Liver (tissue), 3 donors: ENCODE measurements around the gene TEX14.
A peak's percentile ranks its signal among the peaks of the same experiment; 100 is the strongest.

Source experiments
- YY1 ChIP-seq: IDR thresholded peaks from 2 replicates; pipeline ENCODE4 v1.6.1; 2016; ENCODE audit warnings: antibody characterized with exemption, mild to moderate bottlenecking
- TF ChIP-seq, protein P1 (sequence below): fragments of 150-350 bp; IDR thresholded peaks from 2 replicates; pipeline ENCODE4 v1.5.1; 2017; ENCODE audit warnings: improper control_type of control experiment, low read depth, low read length; ENCODE audit not compliant: missing input control
- TF ChIP-seq, protein P2 (sequence below): IDR thresholded peaks from 2 replicates; pipeline ENCODE4 v1.6.1; 2016; ENCODE audit warnings: antibody characterized with exemption
- donor health status: healthy.
- donor health status: healthy.

- TF ChIP-seq, protein P1, sequence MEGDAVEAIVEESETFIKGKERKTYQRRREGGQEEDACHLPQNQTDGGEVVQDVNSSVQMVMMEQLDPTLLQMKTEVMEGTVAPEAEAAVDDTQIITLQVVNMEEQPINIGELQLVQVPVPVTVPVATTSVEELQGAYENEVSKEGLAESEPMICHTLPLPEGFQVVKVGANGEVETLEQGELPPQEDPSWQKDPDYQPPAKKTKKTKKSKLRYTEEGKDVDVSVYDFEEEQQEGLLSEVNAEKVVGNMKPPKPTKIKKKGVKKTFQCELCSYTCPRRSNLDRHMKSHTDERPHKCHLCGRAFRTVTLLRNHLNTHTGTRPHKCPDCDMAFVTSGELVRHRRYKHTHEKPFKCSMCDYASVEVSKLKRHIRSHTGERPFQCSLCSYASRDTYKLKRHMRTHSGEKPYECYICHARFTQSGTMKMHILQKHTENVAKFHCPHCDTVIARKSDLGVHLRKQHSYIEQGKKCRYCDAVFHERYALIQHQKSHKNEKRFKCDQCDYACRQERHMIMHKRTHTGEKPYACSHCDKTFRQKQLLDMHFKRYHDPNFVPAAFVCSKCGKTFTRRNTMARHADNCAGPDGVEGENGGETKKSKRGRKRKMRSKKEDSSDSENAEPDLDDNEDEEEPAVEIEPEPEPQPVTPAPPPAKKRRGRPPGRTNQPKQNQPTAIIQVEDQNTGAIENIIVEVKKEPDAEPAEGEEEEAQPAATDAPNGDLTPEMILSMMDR: no peak
- peak; percentile 51 for TF ChIP-seq YY1
- TF ChIP-seq, protein P2, sequence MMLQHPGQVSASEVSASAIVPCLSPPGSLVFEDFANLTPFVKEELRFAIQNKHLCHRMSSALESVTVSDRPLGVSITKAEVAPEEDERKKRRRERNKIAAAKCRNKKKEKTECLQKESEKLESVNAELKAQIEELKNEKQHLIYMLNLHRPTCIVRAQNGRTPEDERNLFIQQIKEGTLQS: peak; percentile 91
Measured at GRCh38 chr17:58741121-58741625, 49.3 kb upstream of the TEX14 start.
